DMS153 treated with DMSO at 0.1 percent for 48 hours (cell line): ENCODE measurements around the gene DRAP1.
"Not testable (repeated sequence)": the region's sequence is repeated elsewhere in the genome, so short reads cannot be mapped to it uniquely, and the experiment has no call there.

ENCODE experiments used
- DNase-seq: peaks from one replicate; lab custom pipeline; 2025; ENCODE audit not compliant: unreplicated experiment; lab: John Stamatoyannopoulos, UW

The DRAP1 gene

DNA sequence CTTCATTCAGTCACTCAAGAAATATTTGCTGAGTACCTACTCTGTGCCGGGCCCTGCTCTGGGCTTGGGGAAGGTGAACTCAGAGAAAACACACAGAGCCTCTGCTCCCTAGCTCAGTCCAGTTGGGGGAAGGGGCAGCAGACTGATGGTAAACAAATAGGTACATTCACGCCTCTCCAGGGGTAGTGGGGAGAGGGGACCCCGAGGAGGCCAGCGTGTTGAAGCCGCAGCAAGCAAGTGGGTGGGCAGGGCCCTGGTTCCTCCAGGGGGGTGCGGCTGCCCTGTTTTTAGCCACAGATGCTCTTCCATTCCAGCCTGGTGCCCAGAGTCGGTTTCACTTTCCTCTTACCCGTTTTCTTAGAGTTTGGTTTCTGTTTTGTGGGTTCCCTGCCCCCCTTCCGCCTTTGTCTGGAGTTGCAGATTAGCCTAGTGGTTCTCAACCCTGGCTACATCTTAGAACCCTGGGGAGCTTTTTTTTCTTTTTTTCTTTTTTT is 8.7 kb downstream of the DRAP1 start:
- no peak for DNase-seq

DNA sequence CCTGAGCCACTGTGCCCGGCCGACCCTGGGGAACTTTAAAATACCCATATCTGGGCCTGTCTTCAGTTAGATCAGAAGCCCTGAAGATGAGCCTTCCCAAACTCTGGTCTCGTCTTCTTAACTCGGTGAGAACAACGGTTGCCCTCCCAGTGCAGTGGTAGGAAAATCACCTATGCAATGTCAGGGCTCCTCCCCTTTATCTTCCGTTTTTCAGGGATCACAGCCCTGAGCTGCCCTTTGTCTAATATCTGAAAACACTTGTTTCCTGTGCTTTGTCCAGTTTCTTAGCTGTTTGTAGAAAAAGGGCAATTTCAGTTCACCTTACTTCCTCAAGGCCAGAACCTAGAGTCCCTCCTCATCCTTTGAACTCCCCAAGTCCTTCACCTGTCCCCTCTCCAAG is 9.4 kb downstream of the DRAP1 start:
- DNase-seq = no peak

DNA sequence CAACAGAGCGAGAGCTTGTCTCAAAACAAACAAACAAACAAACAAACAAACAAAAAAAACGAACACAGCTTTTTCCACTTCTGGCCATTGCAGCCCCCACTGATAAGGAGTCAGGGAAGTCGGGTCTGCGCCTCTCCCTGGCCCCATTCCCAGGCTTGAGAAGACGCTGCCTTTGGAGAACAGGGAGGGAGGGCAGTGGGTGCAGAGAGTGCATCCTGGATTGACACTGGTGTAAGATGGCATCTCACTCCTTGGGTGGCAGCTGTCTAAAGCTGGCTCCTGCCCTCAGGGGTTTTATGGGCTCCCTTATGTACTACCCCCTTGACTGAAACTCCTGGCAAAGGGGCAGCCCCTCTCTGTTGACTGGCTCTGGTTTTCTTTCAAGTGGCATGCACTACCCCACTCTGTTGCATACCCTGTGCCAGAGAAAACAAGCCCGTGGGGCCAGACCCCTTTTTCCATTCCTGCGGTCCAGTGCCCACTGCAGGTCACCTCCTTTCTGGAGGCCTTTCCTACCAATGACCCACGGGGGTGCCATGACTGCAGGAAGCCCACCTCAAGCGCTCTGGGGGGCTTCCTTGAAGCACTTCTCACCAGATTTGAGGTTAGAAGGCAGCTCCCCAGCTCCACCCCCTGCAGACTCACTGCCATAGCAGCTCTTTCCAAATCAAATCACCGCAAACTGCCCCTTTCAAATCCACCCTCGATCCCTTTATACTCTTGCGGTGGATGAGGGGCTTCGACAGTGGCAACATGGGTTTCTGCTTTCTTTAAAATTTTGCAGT is 12.7 kb downstream of the DRAP1 start:
- DNase-seq = no peak

DNA sequence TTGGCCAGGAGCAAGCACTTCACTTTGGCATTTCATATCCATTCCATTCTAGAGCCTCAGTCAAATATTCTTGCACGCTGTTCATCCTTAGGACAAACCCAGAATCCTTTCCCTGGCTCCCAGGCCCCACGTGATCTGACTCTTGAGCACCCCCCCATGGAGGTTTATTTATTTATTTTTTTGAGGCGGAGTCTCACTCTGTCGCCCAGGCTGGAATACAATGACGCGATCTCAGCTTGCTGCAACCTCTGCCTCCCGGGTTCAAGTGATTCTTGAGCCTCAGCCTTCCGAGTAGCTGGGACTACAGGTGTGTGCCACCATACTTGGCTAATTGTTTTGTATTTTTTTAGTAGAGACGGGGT is 13.3 kb downstream of the DRAP1 start:
- no peak for DNase-seq

DNA sequence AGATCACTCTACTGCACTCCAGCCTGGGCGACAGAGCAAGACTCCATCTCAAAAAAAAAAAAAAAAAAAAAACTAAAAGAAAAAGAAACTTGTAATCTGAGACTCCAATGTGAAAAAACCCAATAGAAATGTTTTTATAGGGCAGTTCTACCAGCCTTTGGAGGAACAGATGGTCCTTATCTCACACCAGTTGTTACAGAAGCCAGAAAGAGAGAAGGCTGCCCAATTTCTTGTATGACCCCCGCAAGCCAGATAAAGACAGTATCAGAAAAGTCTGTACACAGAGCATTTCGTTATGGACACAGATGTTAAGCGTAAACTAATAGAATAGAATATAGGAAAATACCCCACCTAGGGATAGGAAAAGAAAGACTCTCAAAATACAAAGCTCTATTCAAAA is 14.8 kb downstream of the DRAP1 start:
- no peak for DNase-seq

DNA sequence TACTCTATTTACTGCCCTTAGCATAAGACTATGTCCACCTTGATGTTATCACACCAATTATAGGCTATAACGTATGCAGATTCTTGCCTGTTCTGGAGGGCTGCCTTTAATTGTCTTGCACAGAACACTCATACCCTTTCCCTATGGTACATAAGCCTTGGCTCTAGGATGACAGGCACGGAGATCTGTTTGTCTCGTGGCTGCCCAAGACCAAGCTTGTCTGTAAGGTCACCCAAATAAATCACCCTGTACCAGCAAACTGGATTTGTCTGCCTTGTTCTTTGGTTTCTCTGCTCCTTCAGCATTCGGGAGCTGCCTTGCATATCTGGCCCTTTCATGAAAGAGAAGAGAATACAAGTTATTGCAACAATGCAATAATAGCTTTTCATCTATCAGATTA is 18.5 kb downstream of the DRAP1 start:
- no peak for DNase-seq

DNA sequence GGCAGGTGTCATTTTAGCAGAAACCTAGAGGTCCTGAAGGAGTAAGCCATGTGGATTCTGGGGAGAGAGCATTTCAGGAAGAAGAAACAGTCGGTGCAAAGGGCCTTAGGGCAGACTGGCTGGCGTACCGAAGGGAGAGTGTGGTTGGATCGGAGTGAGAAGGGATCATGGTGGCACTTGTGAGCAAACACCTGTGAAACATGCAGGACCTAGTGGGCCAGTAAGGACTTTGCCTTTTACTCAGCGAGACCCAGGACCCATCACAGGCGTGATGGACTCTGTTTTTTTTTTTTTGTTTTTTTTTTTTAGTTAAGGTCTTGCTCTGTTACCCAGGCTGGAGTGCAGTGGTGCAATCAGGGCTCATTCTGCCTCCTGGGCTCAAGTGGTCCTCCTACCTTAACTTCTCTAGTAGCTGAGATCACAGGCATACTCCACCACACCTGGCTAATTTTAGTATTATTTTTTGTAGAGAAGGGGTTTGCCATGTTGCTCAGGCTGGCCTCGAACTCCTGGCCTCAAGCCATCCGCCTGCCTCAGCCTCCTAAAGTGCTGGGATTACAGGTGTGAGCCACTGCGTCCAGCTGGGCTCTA is 22.6 kb downstream of the DRAP1 start:
- no peak for DNase-seq

DNA sequence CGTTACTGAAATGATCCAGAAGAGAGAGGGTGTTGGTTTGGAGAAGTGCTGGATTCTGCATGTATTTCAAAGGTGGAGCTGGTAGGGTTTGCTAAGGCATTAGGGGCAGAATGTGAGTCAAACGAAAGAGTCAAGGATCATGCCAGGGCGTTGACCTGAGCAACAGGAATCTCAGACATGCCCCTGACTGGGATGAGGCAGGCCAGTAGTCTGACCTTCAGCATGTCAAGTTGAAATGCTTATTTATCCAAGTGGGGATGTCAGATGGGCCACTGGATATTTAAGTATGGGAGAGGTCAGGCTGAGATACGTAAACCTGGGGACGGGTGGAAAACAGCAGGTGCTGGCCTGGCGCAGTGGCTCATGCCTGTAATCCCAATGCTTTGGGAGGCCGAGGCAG is 23.3 kb downstream of the DRAP1 start:
- DNase-seq = no peak

DNA sequence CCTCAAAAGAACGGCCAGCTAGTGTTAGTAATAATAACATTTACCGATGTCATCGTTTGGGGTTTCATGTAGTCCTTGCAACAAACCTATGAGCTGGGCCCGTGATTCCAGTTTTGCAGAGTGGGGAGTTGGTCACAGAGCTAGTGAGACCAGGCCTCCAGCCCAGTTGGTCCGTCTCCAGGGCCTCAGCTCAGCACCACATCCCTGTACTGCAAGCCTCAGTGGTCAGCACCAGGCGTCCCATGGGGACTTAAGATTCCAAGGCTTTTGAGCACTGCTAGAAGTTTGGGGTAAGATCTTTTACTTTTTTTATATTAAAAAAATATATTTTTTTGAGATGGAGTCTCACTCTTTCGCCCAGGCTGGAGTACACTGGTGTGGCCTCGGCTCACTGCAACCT is 25.0 kb downstream of the DRAP1 start:
- DNase-seq = no peak

DNA sequence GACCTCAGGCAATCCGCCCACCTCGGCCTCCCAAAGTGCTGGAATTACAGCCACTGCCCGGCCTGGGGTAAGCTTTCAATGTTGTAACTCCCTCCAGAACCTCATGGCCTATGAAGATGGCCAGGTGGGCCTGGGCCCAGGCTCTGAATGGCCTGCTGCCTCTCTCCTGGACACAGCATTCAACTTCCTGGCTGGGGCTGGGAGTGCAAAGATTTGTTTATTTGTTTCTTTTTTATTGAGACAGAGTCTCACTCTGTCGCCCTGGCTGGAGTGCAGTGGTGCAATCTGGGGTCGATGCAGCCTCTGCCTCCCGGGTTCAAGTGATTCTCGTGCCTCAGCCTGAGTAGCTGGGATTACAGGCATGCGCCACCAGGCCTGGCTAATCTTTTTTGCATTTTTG is 25.5 kb downstream of the DRAP1 start:
- no peak for DNase-seq

DNA sequence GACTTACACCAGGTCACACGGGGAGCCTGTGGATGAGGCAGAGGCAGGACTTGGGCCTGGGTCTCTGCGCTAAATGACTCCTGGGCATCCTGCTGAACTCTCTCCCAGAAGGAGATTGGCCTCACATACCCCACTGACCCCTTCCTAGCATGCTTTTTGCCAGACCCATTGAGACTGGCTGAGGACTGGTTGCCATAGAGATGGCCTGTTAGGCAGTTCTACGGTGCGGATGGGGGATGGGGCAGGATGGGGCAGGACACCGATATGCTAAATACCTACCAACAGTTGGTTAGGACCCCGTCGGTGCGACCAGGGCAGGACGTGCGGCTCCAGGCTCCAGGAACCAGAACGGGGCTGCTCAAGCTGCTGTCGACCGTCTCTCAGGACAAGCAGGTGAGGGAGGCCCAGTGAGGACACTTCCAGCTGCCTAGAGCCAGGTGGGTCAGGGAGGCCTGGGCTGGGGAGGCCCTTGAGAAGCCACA is 26.2 kb downstream of the DRAP1 start, which contains the start of gene TSGA10IP:
TSS of gene TSGA10IP (plus strand) at position 51 of the 482 bp plus-strand sequence. CDS start at position 247, 196 bp downstream.
- DNase-seq = no peak

DNA sequence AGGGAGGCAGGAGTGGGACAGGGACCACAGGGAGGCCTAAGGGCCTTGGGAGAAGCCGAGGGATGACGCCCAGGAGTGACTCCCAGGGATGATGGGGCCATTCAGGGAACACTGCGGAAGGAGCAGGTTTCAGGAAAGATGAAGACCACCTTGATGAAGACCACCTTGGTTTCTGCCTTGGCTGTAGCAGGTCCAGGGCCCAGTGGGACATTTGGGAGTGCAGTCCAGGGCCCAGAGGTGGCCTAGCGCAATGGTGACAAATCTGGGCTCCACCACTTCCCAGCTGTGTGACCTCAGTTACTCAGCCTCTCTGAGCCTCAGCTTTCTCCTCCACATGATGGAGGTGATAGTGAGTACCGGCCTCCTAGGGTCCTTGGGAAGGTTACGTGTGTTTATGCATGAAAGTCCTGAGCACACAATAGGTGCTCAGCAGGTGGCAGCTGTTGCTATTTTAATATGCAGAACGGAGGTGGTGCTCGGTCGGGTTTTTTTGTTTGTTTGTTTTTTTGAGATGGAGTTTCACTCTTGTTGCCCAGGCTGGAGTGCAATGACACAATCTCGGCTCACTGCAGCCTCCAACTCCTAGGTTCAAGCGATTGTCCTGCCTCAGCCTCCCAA is 26.8 kb downstream of the DRAP1 start:
- no peak for DNase-seq

DNA sequence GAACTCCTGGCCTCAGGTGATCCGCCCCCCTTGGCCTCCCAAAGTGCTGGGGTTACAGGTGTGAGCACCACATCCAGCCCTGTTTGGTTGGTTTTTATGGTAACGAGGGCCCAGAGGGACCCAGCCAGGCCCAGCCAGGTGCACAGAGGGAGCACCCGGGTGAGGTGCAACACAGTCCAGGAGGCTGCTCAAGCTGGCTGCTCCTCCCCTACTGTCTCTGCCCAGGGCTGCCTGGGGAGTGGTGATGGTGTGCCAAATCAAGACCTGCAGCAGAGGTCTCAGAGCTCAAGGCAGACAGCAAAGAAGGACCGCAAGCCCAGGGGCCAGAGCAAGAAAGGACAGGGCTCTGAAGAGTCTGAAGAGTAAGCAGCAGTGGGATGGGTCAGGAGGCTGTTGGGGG is 27.4 kb downstream of the DRAP1 start:
- no peak for DNase-seq

DNA sequence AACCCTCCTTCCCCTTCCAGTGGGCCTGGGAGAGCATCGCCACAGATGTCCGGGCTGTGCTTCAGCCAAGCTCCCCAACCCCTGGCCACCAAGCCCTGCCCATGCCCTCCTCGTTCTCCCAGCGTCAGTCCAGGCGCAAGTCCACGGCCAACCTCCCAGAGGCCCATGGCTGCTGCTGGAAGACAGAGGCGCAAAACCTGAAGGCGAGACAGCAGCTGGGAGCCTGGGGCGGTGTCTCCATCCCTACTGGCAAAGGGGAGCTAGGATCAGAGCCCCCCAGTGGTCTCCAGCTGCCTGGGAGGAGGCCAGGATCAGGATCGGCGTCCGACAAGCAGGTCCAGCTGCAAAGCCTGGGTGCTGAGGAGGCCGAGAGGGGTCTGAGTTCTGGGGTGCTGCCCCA is 27.9 kb downstream of the DRAP1 start:
- no peak for DNase-seq

DNA sequence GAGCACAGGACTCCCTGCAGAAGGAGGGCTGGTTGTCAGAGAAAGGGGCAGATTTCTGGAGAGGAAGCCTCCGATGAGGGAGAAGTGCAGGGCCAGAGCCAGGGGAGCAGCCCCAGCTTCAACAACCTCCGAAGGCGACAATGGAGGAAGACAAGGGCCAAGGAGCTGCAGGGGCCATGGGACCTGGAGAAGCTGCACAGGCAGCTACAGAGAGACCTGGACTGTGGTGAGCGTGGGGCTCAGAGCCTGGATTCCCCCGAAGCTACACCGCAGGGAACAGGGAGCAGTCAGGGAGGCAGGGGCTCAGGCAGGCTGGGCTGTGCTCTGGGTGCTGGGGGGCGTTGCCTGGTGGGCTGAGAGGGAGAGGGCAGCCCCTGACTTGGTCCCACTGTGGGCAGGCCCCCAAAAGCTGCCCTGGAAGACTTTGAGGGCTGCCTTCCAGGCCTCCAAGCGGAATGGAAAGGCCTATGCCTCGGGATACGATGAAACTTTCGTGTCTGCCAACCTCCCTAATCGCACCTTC is 28.4 kb downstream of the DRAP1 start:
- no peak for DNase-seq

DNA sequence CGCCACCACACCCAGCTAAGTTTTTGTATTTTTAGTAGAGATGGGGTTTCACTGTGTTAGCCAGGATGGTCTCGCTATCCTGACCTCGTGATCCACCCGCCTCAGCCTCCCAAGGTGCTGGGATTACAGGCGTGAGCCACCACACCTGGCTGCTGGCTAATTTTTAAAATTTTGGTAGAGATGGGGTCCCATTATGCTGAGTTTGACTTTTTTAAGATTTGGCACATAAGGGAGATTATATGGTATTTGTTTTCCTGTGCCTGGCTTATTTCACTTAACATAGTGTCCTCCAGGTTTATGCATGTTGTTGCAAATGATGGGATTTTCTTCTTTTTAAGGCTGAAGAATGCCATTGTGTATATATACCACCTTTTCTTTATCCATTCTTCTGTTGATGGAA is 31.5 kb downstream of the DRAP1 start:
- not testable (repeated sequence) for DNase-seq

DNA sequence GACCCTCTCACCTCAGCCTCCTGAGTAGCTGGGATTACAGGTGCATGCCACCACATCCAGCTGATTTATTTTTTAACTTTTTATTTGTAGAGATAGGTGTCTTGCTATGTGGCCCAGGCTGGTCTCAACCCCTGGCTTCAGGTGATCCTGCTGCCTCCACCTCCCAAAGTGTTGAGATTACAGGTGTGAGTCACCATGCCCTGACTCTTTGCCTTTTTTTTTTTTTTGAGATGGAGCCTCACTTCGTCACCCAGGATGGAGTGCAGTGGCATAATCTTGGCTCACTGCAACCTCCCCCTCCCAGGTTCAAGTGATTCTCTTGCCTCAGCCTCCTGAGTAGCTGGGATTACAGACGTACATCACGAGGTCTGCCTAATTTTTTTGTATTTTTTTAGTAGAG is 32.4 kb downstream of the DRAP1 start:
- not testable (repeated sequence) for DNase-seq

DNA sequence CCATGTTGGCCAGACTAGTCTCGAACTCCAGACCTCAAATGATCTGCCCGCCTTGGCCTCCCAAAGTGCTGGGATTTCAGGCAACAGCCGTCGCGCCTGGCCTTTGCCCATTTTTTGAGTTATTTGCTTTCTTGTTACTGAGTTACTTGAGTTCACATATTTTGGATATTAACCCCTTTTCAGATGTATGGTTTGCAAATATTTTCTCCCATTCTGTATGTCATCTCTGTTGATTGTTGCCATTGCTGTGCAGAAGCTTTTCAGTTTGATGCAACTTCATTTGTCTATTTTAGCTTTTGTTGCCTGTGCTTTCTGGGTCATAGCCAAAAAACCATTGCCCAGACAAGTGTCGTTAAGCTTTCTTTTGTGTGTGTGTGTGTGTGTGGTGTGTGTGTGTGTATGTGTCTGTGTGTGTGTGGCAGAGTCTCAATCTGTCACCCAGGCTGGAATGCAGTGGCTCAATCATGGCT is 32.9 kb downstream of the DRAP1 start:
- no peak for DNase-seq

DNA sequence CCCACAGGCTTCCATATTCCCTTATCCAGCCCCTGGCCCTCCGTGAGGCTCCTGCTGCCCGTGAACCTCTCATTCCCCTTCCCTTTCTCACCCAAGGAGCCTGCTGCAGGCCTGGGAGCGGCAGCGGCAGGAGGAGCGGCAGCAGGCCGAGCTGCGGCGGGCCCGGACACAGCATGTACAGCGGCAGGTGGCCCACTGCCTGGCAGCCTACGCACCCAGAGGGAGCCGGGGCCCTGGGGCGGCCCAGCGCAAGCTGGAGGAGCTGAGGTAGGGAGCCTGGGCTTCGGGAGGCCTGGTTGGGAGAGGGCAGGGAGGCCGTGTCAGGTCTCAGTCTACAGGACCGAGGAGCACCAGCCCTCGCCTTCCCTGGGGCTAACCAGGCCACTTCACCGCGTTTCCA is 34.2 kb downstream of the DRAP1 start:
- DNase-seq = no peak

DNA sequence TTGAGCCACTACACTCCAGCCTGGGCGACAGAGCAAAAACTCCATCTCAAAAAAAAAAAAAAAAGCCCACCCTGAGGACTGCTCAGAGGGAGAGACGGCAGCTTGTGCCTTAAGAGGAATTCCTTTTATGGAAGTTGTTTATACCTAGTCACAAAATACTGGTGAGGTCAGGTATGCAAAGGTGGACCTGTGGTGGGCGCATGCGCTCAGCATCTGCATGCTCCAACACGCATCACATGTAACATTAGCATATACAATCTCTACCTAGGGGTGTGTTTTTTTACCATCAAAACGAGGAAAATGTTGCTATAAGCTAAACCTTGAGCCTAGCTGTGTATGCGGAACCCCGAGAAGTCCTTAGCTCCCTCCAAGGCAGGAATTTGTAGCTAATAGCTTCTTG is 35.5 kb downstream of the DRAP1 start:
- DNase-seq = no peak

DNA sequence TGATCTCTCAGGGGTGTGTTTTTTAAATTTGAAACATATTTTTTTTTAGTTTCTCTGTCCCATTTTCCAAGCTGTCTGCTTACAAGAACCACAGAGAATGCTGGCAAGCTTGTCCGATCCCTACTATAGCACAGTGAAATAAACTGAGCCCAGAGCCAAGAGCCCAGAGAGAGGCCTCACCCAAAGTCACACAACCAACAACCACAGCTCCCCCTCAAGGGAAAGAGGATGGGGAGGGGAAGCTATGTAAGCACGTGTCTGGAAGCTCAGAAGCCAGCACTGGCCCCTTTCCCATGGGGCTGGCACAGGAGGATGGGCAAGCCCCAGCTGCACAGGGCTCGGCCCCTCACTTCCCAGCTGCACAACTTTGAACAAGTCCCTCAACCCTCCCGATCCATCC is 39.1 kb downstream of the DRAP1 start:
- DNase-seq = no peak
